ENCODE measurements around the gene TEDDM1.
"Not testable (repeated sequence)": the region's sequence is repeated elsewhere in the genome, so short reads cannot be mapped to it uniquely, and the experiment has no call there.

Gene TEDDM1, protein sequence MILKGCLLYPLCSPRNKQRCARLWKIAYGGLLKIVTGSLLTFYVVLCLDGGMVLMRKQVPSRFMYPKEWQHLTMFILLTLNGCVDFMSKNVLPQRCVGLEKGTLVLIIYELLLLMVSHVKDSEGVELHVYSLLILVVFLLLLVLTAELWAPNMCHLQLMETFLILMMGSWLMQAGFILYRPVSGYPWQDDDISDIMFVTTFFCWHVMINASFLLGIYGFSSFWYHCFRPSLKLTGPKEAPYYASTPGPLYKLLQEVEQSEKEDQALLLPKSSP

DNA sequence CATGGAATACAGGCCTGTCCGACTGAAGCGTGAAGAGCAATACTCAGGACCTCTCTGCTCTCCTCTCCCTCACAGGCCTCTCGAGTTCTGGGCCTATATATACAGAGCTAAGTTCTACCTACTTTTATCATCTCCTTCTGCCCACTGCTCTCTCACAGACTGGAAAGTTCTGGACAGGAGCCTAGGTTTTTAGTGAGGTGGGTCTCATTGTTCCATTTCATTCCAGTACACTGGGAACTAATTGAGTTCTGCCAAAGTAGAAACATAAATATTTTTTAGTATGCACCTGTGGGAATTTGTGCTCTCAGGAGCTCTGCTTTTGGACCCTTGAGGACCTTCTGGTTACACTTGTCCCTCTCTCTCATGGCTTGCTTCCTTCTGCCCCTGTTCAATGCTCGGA, at the start of gene TEDDM1:
TEDDM1 (minus strand) TSS at position 101 of the 400 bp plus-strand sequence. CDS start 182 bp downstream, outside the sequence.
- DNase-seq = no peak

DNA sequence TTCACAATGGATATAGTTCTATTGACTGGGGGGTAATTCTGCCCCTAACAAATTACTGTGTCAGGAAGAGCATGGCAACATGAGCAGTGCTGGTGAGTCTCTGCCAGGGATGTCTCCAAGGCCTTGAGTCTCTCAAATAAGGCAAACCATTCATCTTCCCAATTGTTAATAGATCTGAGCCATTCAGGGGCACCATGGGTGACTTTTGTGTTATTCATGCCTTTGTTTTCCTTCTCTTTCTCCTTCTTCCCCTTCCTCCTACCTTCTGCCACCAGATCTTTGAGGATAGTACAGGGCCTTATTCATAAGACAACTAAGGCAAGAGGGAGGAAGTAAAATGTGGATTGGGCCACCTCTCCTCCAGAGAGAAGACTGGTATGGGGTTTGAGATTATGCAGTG, 49.6 kb upstream of the TEDDM1 start, which contains the start of gene RGSL1:
RGSL1 (plus strand) TSS at position 60 of the 400 bp plus-strand sequence; CDS start at position 80, 20 bp downstream.
- no peak for DNase-seq

DNA sequence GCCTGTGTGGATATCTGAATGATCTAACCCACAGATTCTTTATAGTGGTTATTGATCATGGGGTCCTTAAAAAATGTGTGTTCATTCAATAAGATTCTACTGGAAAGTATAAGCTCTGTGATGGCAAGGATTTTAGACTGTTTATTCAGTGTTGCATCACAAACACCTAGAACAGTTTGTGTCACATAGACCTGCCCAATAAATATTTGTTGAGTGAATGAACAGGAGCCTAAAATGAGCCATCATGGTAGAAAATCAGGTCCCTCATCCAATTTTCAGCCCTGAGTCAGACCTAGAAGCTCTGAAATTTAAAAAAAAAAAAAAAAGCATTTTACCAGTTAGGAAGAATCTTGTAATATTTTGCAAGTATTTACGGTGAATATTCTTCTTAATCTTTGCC, 47.2 kb upstream of the TEDDM1 start:
- DNase-seq = no peak

DNA sequence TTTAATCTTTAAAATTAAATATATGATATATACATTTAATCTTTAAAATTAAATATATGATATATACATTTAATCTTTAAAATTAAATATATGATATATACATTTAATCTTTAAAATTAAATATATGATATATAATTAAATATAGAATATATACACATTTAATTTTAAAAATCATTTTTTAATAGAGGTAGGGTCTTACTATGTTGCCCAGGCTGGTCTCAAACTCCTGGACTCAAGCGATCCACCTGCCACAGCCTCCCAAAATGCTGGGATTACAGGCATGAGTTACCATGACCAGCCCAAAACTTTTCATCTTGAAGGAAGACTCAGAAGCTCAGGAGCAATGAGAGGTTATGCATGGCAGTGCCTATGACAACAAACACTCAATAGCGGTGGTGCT, 46.7 kb upstream of the TEDDM1 start:
- DNase-seq = not testable (repeated sequence)

DNA sequence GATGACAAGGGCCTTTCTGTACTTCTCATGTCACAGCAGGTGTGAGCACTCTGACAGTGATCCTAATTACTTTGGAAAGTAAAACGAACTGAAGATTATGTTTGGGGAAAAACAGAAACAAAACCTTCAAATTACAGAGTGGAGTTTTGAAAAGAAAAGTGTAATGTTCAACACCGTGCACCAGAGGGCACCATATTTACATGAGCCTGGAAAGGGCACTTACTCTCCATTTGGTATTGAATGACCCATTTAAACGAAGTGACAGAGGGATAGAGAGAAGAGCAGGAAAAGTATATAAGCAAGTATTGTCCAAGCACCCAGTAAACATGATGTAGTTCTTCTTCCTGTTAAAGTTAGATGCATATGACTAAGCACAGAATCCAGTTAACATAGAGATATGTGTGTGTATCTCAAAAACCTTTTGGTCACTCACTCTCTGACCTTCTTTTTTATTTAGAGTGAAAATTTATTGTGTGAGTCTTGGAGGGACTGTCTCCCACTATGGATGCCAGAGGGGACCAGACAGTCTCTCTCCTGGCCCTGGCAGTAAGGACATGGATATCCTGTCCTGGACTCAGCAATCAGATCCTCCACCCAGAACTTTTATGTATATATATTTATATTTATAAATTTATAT, 45.7 kb upstream of the TEDDM1 start:
- DNase-seq = peak; percentile 4

DNA sequence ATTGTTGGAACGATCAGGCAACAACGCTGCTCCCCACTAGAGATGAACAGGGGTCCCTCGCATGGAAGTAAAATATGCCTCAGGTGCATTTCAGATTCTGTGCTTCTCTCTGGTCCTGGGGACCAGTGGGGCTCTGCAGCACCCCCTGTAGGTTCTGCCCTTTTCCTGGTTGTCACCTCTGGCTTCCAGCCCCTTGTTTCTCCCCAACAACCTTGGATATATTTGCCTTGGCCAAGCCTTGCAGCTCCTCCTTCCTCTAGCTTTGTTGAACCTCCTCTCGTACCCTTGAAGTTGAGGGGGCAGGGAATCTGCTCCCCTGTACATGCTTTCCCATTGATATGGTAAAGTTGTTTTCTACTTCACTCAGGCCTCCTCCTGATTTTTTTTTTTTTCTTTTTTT, 44.0 kb upstream of the TEDDM1 start:
- no peak for DNase-seq

DNA sequence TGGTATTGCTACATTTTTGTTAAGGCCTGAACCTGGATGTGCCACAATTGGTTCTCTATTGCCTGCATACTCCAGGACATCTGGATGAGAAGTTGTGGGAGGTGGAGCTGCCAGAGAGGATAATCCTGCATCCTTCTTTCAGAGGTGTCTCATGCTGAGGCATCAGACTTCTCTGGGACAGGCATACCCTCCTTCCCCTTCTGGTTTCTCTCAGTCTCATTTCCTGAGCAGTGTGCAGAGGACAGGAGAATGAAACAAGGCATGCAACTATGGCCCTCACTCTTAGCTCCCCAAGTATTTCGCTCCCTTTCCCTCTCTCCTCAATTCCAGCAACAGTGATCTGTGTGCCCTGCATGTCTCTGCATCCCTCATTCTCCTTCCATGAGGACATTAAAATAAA, 41.9 kb upstream of the TEDDM1 start:
- DNase-seq = no peak

DNA sequence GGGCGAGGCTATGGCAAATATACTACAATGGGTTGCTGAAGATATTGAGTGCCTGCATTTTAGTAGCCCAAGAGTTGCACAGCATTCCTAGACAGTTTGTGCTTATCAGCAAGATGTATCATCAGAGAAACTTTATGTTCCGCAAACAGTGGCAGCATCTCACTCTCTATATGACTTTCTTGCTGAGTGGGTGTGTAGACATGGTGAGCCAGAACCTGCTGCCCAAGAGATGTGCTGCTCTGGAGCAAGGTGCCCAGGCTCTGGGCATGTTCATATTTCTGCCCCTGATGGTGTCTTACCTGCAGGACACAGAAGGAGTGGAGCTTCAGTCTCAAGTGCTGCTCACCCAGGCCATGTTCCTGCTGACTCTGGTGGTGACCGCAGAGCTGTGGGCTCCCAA, 41.3 kb upstream of the TEDDM1 start:
- DNase-seq = no peak

DNA sequence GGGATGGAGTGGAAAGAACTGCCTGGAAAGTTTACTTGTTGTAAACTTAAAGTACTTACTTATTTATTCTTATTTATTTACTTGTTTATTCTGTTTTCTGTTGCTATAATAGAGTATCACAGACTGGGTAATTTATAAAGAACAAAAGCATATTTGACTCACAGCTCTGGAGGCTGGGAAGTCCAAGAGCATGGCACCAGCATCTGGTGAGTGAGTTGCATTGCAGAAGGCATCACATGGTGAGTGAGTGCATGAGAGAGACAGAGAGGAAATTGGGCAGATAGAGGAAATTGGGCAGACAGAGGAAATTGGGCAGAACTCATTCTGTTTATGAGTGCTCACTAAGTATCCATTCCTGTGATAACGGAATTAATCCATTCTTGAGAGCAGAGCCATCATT, 37.9 kb upstream of the TEDDM1 start:
- no peak for DNase-seq

DNA sequence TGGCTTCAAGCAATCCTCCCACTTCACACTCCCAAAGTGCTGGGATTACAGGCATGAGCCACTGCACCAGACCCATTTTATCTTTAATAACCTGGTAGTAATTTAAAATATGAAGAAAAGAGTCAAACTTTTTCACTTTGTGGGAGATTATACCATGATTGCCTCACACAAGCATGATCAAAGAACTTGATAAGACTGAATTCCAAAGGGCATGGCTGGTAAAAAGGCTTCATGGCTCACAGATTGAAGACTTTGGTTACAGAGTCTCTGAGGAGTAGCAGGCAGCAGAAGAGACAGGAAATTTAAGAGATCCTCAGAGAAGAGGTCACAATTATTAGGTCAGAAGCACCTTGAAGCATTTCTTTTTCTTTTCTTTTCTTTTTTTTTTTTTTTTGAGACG, 33.1 kb upstream of the TEDDM1 start:
- DNase-seq = no peak

DNA sequence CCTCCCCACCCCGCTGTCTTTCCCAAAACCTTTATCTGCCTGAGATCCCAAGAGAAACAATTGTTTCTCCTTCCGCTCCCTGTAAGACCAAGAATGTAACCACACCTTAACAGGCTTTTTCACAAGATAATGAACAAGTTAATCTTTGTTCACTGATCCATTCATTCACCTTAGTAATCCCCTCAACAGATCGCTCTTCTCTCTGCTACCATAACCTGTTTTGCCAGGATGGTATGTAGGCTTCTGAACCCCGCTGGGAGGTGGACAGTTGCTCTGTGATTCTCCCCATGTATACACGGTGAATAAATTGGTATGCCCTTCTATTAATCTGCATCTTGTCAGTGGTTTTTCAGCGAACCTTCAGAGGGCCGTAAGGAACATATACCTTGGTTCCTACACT, 30.8 kb upstream of the TEDDM1 start:
- no peak for DNase-seq

DNA sequence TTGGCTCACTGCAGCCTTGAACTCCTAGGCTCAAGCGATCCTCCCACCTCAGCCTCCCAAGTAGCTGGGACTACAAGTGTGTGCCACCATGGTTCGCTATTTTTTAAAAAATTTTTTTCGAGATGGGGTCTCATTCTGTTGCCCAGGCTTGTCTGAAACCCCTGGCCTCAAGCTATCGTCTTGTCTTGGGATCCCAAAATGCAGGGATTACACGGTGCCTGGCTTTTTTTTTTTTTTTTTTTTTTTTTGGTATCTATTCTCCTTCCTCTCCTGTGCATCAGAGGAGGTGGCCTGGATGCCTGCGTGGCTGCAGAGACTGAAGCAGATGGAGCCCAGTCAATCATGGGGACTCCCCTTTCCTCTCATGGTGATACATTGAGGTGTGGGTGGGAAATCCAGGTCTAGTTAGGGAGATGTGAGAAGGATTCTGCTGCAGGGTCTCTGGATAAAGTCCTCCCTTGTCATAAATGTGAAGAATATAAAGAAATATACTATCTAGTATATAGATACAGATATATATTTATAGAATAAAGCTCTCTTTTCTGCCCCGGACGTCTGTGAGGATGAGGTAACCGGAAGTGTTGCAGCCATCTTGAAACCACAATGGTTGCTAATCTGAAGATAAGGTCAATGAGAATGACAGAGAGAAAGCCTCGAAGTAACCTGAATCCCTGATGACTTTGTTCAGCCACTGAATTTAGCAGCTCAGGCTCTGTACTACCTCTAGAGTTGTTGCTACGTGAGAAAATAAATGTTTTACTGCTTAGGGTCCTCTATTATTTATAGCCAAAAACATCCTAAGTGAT, 30.0 kb upstream of the TEDDM1 start:
- peak; percentile 38 for DNase-seq

DNA sequence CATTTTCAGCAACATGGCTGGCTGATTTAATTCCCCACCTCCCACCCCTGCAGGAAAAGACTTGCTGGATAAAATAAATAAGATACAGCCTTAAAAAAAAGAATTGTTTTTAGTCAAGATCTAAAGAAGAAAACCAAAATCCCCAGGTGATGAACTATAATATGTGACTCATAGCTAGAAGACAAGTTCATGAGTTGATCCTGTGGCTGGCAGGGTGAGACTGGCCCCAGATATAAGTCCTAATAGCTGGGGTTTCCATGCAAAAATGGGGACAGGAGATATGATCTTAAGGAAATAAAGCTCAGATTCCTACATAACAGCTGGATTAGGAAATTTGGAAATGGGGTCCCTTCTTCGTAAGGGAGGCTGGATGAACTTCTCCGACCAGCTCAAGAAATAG, 27.6 kb upstream of the TEDDM1 start:
- DNase-seq = no peak

DNA sequence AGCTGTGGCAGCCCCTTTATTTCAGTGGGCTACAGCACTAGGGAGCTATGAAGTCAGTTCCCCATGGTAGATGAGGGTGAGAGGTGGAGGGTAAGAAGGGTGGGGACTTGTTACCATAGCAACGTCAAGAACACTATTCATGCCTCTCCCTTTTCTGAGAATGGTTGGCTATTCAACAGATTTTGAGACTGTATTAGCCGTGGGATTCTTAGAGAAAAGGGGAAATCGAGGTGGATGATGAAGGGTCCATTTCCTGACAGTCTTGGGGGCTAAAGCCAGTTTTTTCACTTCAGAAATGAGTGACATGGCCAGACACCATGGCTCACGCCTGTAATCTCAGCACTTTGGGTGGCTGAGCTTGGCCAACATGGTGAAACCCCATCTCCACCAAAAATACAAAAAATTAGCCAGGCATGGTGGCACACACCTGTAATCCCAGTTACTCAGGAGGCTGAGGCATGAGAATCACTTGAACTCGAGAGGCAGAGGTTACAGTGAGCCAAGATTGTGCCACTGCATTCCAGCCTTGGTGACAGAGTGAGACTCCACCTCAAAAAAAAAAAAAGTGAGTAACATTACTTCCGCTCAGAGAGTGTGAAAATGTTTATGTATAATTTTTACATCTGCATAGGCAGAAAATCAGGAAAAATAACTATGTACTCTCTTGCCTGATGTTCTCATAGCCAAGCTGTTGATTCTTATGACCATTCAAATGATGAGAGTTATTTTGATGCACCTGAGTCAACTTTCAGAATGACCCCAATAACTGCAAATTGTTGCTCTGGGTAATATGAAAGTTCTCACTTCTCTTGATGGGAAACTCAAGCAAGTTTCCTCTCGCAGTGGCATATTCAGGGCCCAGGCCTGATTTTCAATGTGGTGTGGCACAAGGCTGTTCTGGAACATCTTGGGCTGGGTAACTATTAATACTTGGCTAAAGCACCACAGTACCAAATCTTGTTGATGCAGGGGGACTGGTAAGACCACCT, 26.3 kb upstream of the TEDDM1 start:
- no peak for DNase-seq

DNA sequence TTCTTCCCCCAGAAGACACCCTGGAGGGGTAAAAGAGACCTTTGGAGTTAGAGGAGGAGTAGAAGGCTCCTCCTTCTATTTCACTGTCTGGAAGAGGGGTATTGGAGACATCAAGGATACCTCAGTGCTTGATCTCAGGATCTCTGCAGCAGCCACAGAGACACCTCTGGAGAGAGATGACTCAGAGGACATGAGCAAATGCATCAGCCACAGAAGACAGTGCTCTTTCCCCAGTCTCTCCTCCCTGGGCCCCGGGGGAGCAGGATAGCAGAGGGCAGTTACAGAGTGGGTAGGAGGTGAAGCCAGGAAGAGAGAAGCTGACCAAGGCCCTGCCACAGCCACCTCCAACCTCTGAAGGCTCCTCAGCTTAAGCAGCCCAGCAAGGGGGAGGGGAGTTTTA, 15.3 kb upstream of the TEDDM1 start:
- no peak for DNase-seq

DNA sequence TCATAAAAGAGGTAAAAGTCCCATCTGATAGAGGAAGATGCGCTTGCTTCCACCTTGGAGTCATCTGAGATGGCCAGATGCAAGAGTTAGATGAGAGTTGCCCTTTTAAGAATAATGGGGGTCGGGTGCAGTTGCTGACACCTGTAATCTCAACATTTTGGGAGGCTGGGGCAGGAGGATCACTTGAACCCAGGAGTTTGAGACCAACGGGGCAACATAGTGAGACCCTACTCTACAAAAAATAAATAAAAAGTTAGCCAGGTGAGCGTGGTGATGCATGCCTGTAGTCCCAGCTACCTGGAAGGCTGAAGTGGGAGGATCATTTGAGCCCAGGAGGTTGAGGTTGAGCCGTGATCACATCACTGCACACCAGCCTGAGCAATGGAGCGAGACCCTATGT, 13.5 kb upstream of the TEDDM1 start:
- no peak for DNase-seq

DNA sequence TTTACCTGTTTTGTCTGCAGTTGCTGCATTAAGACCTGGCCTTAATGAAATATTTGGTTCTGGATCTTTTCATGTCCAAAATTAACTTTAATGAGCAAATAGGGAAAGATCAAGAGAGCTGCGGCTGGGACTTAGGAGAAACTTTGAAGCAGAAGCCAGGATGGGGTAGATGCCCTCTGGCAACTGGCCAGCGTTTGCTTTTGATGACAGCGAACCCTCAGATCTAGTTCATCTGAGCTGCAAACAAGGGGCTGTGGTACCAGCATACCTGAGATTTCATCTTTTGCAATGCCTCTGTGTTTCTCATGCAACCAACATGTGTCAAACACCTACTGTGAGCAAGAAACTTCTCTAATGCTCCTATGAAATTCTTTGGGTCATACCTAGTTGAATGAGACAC, 13.0 kb upstream of the TEDDM1 start:
- DNase-seq = no peak

DNA sequence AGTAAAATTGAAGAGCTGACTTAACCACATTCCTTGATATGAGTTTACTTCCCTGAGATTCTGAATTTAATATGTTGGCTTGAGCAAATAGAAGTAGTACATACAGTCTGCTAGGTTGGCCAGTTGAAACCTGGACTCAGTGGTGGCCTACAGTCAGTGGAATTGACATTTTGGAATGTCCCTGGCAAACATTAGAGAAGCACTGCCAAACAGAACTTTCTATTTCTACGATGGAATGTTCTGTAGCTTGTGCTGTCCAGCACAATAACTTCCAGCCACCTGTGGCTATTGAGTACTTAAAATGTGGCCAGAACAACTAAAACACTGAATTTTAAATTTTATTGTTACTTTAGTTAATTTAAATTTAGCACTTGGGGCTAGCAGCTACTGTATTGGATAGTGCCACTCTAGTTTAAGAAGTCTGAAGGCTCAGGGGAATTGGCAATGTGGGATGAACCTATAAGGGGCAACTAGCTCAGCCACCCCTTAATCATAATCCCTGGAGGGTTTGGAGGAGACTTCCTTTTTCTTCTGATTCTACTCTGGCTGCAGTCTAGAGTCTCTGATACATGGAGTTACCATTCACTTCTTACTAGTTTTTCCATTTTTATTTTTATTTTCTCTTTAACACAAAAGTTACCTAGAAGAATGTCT, 10.3 kb upstream of the TEDDM1 start:
- DNase-seq = no peak

DNA sequence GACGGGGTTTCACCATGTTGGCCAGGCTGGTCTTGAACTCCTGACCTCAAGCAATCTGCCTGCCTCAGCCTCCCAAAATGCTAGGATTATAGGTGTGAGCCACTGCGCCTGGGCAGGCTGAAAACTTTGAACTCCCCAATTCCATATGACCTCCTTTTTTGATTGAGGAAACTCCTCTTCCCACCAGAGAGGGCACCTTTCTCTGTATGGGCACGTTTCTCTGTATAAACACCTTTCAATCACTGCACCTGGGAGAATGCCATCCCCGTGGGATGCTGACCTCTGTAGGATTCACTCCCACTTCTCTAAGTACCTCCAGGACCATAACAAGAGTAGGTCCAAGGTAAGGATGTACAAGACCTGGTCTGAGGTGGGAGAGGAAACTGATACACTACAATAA, 9.7 kb upstream of the TEDDM1 start:
- no peak for DNase-seq

DNA sequence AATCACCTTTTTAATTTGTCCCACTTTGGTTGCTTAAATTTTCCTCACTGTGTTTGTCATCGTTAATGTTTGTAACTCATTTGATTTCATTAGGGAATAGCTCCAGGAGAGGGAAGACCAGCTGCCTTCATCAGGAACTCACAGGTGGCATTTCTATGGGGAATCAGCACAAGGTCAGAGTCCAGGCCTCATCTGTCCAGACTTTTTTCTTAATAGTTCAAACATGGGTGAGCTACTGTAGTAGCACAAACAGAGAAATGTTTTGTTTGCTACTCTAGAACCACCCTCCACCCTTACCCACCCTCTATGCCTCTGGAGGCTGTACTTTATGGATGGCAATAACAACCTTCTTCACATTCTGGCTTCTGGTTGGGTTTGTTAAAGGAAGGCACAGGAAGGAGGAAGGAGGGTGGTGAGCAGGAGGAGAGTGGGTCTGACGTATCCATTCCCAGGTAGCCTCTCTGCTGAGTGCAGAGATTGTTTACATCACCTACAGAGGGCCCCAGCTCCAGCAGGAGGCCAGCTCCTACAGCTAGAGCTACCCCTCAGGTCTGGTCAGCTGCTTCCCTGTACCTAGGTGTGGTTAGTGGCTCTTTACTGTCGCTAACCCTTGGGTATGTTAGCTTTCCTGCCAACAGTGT, 8.1 kb upstream of the TEDDM1 start:
- DNase-seq = no peak

DNA sequence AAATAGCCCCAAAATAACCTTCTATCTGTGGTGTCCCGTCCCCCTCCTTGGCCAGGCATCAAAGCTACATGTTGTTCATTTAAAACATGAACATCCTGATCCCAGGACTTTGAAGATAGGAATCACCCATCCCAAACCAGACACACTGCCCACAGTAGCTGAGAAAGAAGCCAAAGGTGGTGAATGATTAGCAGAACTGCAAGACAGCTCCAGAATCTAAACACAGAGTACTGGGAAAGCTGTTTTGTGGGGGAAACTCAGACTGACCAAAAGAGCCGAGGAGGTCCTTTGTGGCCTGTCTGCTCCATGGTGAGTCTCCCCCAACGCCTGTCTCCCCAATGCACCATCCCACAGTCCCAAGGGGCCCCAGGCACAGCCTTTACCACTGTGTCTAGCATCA, 7.3 kb upstream of the TEDDM1 start:
- DNase-seq = no peak

DNA sequence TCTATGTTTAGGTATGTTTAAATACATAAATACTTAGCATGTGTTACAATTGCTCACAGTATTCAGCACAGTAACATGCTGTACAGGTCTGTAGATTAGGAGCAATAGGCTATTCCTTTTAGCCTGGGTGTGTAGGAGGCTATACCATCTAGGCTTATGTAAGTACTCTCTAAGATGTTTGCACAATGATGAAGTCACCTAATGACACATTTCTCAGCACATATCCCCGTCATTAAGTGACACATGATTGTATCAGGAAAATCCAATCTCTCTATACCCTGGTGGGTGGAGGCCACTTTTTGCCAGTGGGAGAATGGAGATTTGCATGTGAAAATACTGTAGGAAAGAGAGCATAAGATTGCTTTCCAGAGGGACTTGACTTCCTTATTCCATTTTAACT, 5.5 kb upstream of the TEDDM1 start:
- DNase-seq = no peak
